Urinary bladder (tissue), 4 donors: Measurements from ENCODE around the gene SH3RF1. TPM values are rescaled to one million over a fixed set of nuclear protein-coding genes. Genes with fewer than 3 reads are reported as not detected.

Experiments used
- DNase-seq: peaks from one replicate; pipeline ENCODE4 v3.0.0-alpha.2; 2015; ENCODE audit errors: extremely low spot score
- H3K27ac ChIP-seq: one replicate; pipeline ENCODE4 v1.5.1; 2013; ENCODE audit warnings: low read depth, mild to moderate bottlenecking, moderate library complexity
- H3K36me3 ChIP-seq: one replicate; pipeline ENCODE4 v1.6.1; 2013; ENCODE audit warnings: mild to moderate bottlenecking, moderate library complexity; ENCODE audit not compliant: insufficient read depth
- H3K4me1 ChIP-seq: one replicate; pipeline ENCODE4 v1.6.1; 2013; ENCODE audit warnings: mild to moderate bottlenecking, moderate library complexity; ENCODE audit not compliant: insufficient read depth
- H3K4me3 ChIP-seq: one replicate; pipeline ENCODE4 v1.5.1; 2013; ENCODE audit warnings: low read depth, low read length
- WGBS: extraction: QIAGEN DNeasy Blood & Tissue Kit; methylation state at CpG from one replicate; pipeline ENCODE4 v1.1.7; 2013; 5-methylcytosine and 5-hydroxymethylcytosine counted together
- polyA plus RNA-seq: library from polyadenylated mRNA; stranded (reverse); fragments of 200-250 nt; gene quantifications from one replicate; pipeline ENCODE4 v1.2.3, GENCODE V29; 2013
- total RNA-seq: library from RNA; depleted of rRNA; stranded (reverse); fragments of >200 nt; gene quantifications from one replicate; pipeline ENCODE4 v1.2.3, GENCODE V29; 2014
- donor health status: healthy with polysubstance abuse.
- donor health status: healthy.

The SH3RF1 gene
- total and polyA plus RNA-seq, 2 donors: 7.7 to 11.1 TPM

DNA sequence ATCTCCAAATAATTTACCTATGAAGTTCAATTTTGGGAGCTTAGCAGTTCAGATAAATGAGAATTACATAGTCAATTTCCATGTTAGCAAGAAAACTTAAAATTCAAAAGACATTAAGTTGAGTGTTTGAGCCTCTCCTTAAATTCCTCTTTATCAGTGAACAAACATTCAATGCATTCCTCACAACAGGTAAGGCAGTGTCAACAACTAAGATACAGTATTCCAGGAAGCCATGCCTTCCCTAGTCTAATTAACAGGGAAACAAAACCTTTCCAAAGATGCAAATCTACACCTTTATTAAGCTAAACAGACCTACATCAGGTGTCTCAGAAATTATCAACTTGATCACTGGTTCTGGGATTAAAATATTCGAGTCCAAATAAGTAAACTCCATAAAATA, 3.7 kb downstream of the SH3RF1 start:
- no peaks in the 10 kb centered on the region for H3K36me3 ChIP-seq
- H3K27ac ChIP-seq: no peak overlapping the region
- WGBS: 53% methylated on average over 1 of the region's 1 CpG
- H3K4me3 ChIP-seq: no peak overlapping the region
- no peak for DNase-seq
- peaks cover 4% of the 10 kb centered on the region for H3K4me1 ChIP-seq

DNA sequence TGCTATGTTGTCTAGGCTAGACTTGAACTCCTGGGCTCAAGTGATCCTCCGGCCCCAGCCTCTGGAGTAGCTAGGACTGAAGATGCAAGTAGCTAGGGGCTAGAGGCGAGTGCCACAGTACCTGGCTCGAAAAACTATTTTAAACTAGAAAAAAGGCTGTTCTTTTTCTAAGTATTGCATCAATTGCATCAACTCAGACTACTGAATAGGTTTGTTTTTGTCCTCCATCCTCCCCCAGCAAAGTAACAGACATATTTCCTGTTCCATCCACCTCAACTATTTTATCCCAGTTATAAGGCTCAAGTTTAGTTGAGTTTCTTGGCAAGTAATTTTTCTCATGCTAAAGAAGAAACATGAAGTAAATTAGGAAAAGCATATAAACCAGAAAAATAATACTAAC, 4.1 kb downstream of the SH3RF1 start:
- no peak overlapping the region for H3K27ac ChIP-seq
- WGBS: 96% methylated on average over 3 of the region's 3 CpGs
- peaks cover 3% of the 10 kb centered on the region for H3K4me1 ChIP-seq

GRCh38 chr4:169266081-169266480, 4.7 kb downstream of the SH3RF1 start:
- Histone ChIP-seq H3K27ac (no peak overlapping the region), H3K36me3 (no peaks in the 10 kb centered on the region), H3K4me3 (no peak overlapping the region), H3K4me1 (peaks cover 3% of the 10 kb centered on the region)
- DNase-seq: no peak
- 87% methylated on average over 4 of the region's 4 CpGs for WGBS

More for the DNA sequence above, 4.1 kb downstream of the SH3RF1 start:
- Histone ChIP-seq H3K36me3 (no peaks in the 10 kb centered on the region), H3K4me3 (no peak overlapping the region)
- no peak for DNase-seq

DNA sequence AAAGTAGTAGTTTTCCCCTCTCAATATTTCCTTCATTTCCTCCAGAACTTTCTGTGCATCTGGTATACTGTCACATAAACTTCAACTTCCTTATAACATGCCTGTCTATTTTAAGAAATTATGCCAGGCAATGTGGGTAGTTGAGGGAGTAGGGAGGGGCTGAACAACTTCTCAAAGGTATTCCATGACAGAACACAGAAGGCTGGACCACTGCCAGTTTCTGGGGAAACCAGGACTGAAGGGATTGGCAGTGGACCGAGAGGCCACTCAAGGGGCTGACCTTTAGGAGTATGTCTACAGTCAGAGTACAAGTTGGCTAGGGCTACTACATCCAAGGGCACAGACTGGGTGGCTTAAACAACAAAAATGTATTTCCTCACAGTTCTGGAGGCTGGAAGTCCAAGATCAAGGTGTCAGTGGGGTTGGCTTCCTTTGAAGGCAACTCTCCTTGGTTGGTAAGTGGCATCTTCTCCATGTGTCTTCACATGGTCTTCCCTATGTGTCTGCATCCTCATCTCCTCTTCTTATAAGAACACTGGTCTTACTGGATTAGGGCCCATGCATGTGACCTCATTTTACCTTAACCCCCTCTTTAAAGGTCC, 6.9 kb downstream of the SH3RF1 start:
- Histone ChIP-seq H3K36me3 (no peaks in the 10 kb centered on the region), H3K27ac (no peak overlapping the region), H3K4me1 (peaks cover 3% of the 10 kb centered on the region), H3K4me3 (no peak overlapping the region)
- WGBS: 90% methylated on average over 1 of the region's 1 CpG
- no peak for DNase-seq

GRCh38 chr4:169260217-169260866, 10.4 kb downstream of the SH3RF1 start:
- 68% methylated on average over 6 of the region's 6 CpGs for WGBS
- no peak for DNase-seq
- Histone ChIP-seq H3K4me1 (no peaks in the 10 kb centered on the region), H3K27ac (no peak overlapping the region), H3K36me3 (no peaks in the 10 kb centered on the region), H3K4me3 (no peak overlapping the region)

DNA sequence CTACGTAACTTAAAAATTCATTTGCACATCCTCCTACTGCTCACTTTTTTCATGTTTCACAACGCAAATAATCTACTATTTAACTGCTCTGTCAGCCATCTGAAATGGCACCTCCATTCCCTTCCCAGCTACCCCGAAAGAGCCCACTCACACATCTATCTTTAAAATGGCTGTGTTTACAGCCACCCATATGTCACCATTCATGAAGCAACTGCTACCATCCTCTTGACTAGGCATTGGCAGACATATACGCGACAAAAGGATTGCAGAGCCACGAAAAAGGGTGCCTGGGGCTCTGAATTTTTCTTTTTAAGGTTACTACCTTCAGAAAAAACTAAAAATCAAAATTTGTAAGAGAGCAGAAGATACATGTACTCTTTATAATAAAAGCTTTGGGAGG, 11.5 kb downstream of the SH3RF1 start:
- DNase-seq: no peak
- WGBS: 97% methylated on average over 6 of the region's 6 CpGs
- Histone ChIP-seq H3K4me3 (no peak overlapping the region), H3K4me1 (no peaks in the 10 kb centered on the region), H3K36me3 (no peaks in the 10 kb centered on the region), H3K27ac (no peak overlapping the region)

GRCh38 chr4:169258141-169258540, 12.6 kb downstream of the SH3RF1 start:
- Histone ChIP-seq H3K36me3 (no peaks in the 10 kb centered on the region), H3K4me3 (no peak overlapping the region), H3K27ac (no peak overlapping the region), H3K4me1 (no peaks in the 10 kb centered on the region)
- DNase-seq: no peak
- 72% methylated on average over 1 of the region's 1 CpG for WGBS

DNA sequence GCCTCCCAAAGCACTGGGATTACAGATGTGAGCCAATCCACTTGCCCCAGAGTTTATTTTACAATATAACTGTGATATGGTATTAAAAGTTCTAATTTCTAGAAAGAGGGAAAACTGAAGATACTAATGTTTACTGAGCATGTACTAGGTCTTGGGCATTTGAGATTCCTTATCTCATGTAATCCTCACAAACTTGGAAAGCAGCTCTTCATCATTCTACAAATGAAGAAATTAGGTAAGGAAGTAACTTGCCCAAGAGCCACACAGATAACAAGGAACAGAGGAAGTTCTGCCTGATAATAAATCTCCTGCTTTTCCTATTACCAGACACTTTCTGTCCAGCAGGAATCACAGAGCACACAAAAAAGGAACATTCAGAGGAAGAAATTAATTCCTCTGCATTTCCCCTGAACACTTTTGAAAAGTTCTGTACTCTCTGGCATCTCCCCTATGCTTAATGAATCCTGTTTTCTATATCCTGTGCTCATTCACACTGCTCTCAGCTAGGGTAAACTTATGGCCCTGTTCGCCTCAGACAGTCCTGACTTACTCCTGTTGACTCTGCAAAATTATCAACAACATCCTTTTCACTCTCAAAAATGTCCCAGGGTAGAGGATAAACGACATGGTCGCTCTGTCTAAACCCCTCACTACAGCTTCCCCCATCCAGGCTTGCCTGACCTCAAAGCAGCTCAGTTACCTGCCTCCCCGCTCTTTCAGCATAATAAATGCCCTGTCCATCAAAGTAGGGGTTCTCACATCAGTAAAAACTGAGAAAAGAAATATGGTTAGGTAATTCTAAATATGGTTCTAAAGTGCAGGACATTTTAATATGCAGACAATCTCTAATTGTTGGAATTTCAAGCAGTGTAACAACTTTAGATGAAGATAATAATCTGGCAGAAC, 13.6 kb downstream of the SH3RF1 start:
- Histone ChIP-seq H3K4me1 (no peaks in the 10 kb centered on the region), H3K4me3 (no peak overlapping the region), H3K36me3 (no peaks in the 10 kb centered on the region), H3K27ac (no peak overlapping the region)
- no peak for DNase-seq
- 67% methylated on average over 4 of the region's 4 CpGs for WGBS

GRCh38 chr4:169256101-169256612, 14.6 kb downstream of the SH3RF1 start:
- DNase-seq: no peak
- 84% methylated on average over 3 of the region's 3 CpGs for WGBS
- H3K27ac ChIP-seq: no peak overlapping the region
- H3K4me3 ChIP-seq: no peak overlapping the region
- no peaks in the 10 kb centered on the region for H3K4me1 ChIP-seq
- no peaks in the 10 kb centered on the region for H3K36me3 ChIP-seq

DNA sequence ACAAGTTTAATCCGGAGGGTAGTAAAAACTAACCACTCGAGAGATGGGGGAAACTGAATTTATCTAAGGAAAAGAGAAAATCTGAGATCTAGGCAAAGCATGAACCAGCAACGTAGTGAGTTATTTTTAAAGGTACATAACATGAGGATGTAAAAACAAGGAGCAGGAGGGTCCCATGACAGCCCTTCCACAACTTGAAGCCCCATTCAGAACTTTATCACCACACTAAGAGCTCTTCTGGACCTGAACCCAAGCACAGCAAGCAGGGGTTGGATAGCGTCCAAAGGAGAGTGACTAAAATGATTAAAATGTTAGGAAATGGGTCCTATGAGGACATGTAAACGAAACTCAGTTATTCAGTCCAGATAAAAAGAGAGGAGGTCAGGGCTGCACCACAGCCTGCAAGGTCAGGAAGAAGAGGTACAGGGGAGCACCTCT, 16.2 kb downstream of the SH3RF1 start:
- no peak overlapping the region for H3K27ac ChIP-seq
- H3K36me3 ChIP-seq: no peaks in the 10 kb centered on the region
- DNase-seq: no peak
- 20% methylated on average over 5 of the region's 5 CpGs for WGBS
- H3K4me3 ChIP-seq: no peak overlapping the region
- H3K4me1 ChIP-seq: peaks cover 2% of the 10 kb centered on the region

GRCh38 chr4:169253904-169254303, 16.9 kb downstream of the SH3RF1 start:
- no peak overlapping the region for H3K4me3 ChIP-seq
- no peak overlapping the region for H3K27ac ChIP-seq
- H3K4me1 ChIP-seq: peaks cover 2% of the 10 kb centered on the region
- 0% methylated on average over 1 of the region's 1 CpG for WGBS
- H3K36me3 ChIP-seq: no peaks in the 10 kb centered on the region
- no peak for DNase-seq

GRCh38 chr4:169253113-169253671, 17.6 kb downstream of the SH3RF1 start:
- no peaks in the 10 kb centered on the region for H3K36me3 ChIP-seq
- no peak for DNase-seq
- WGBS: 85% methylated on average over 2 of the region's 2 CpGs
- no peak overlapping the region for H3K4me3 ChIP-seq
- H3K4me1 ChIP-seq: peaks cover 2% of the 10 kb centered on the region
- no peak overlapping the region for H3K27ac ChIP-seq

- WGBS: 58% methylated on average over 4 of the region's 4 CpGs
- peaks cover 2% of the 10 kb centered on the region for H3K4me1 ChIP-seq
- DNase-seq: no peak
- no peak overlapping the region for H3K4me3 ChIP-seq
- H3K36me3 ChIP-seq: no peaks in the 10 kb centered on the region
- H3K27ac ChIP-seq: peak overlapping the region; percentile 10
Measured at GRCh38 chr4:169252339-169253112, 18.2 kb downstream of the SH3RF1 start.
